Type B pancreatic cell (in vitro differentiated cells): ENCODE measurements around the gene SHE. TPM values are rescaled to one million over a fixed set of nuclear protein-coding genes. Genes with fewer than 3 reads are reported as not detected.
"Not testable (repeated sequence)": the region's sequence is repeated elsewhere in the genome, so short reads cannot be mapped to it uniquely, and the experiment has no call there.

Experiments
- DNase-seq: peaks from one replicate; pipeline ENCODE4 v3.0.0; 2021; ENCODE audit warnings: mixed read lengths; ENCODE audit not compliant: unreplicated experiment; ENCODE audit errors: extremely low spot score
- H3K27ac Mint-ChIP-seq: 2 replicates; pipeline ENCODE4 v1.8.0; 2021; ENCODE audit warnings: mild to moderate bottlenecking, mixed read lengths
- H3K27me3 Mint-ChIP-seq: 2 replicates; pipeline ENCODE4 v1.8.0; 2021; ENCODE audit warnings: mixed read lengths
- H3K36me3 Mint-ChIP-seq: 2 replicates; pipeline ENCODE4 v1.8.0; 2021; ENCODE audit warnings: mixed read lengths
- H3K4me1 Mint-ChIP-seq: one replicate; pipeline ENCODE4 v1.8.0; 2021; ENCODE audit warnings: mixed read lengths; ENCODE audit not compliant: unreplicated experiment
- H3K4me3 Mint-ChIP-seq: 2 replicates; pipeline ENCODE4 v1.8.0; 2021; ENCODE audit warnings: mild to moderate bottlenecking, mixed read lengths
- H3K9me3 Mint-ChIP-seq: 2 replicates; pipeline ENCODE4 v1.8.0; 2021; ENCODE audit warnings: mixed read lengths
- total RNA-seq: library from RNA; stranded (reverse); gene quantifications from 2 replicates; pipeline ENCODE4 v1.2.1, GENCODE V29; 2021; ENCODE audit warnings: low replicate concordance
- TF ChIP-seq, protein P1 (sequence below): fragments of 200-600 bp; sonication (generic); conservative IDR thresholded peaks from 2 replicates; pipeline ENCODE4 v1.5.0; 2021; ENCODE audit warnings: antibody characterized with exemption, mild to moderate bottlenecking

Gene SHE
- total RNA-seq, 1 donor from 2014 or later, result 0.27 TPM

DNA sequence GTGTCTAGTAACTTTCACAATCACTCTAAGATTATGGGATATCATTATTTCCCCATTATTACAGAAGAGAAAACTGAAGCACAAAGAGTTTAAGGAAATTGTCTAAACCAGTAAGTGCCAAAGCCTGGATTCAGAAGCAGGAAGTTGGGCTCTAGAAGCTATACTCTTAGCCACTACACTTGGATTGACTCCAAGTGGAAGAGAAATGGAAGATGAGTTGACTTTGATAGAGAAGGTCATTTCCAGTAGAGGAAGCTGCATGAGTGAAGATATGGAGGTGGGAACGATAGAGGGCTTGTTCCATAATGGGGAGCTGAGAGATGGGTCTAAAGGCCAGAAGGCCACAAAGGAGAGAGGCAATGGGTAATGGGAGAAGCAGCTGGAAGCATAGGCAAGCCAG is 11.9 kb downstream of the SHE start:
- Mint-ChIP-seq H3K27me3 (peaks cover 34% of the 10 kb centered on the region), H3K27ac (no peak overlapping the region), H3K9me3 (no peaks in the 10 kb centered on the region), H3K36me3 (no peaks in the 10 kb centered on the region), H3K4me3 (no peak overlapping the region), H3K4me1 (peaks cover 11% of the 10 kb centered on the region)
- no peak for DNase-seq
- TF ChIP-seq, protein P1, sequence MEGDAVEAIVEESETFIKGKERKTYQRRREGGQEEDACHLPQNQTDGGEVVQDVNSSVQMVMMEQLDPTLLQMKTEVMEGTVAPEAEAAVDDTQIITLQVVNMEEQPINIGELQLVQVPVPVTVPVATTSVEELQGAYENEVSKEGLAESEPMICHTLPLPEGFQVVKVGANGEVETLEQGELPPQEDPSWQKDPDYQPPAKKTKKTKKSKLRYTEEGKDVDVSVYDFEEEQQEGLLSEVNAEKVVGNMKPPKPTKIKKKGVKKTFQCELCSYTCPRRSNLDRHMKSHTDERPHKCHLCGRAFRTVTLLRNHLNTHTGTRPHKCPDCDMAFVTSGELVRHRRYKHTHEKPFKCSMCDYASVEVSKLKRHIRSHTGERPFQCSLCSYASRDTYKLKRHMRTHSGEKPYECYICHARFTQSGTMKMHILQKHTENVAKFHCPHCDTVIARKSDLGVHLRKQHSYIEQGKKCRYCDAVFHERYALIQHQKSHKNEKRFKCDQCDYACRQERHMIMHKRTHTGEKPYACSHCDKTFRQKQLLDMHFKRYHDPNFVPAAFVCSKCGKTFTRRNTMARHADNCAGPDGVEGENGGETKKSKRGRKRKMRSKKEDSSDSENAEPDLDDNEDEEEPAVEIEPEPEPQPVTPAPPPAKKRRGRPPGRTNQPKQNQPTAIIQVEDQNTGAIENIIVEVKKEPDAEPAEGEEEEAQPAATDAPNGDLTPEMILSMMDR, result no peak

DNA sequence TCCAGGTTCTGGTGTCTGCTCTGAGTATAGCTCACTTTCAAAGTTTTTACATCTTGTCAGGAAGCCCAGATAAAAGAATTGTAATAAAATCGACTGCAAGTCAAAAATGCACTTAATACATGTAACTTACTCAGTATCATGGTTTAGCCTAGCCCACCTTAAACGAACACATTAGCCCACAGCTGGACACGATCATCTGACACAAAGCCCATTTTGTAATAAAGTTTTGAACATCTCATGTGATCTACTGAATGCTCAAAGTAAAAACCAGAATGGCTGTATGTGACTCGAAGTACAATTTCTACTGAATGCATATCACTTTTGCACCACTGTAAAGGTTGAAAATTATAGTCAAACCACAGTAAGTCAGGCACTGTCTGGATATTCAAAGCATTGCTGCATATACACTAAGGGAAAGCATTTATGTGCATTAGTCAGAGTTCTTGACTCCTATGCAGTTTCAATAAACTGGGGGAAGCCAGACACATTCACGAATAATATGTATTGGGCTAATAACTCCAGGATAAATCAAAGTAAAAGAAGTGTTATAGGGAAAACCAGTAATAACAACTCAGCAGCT is 12.4 kb downstream of the SHE start:
- H3K36me3 Mint-ChIP-seq, result no peaks in the 10 kb centered on the region
- no peak overlapping the region for H3K4me3 Mint-ChIP-seq
- H3K27me3 Mint-ChIP-seq, result peaks cover 34% of the 10 kb centered on the region
- H3K27ac Mint-ChIP-seq, result no peak overlapping the region
- DNase-seq, result no peak
- TF ChIP-seq, protein P1, result no peak
- H3K4me1 Mint-ChIP-seq, result peaks cover 11% of the 10 kb centered on the region
- H3K9me3 Mint-ChIP-seq, result no peaks in the 10 kb centered on the region

DNA sequence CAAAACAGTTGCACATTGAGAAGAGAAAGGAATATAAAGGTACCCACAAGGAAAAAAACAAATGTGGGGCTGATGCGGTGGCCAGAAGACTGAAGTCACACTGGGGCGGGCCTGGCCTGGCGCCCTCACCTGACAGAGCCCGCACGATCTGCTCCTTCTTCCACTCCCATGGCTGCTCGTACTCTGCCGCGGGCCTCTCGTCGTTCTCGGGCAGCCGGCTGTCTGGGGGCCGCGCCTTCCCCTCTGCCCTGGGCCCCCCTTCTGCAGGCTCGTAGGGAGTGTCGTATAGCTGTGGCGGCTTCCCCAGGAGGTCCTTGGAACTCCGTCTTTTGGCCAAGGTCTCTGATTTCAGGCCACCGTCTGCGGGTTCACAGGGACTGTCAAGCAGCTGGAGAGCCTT is 13.3 kb downstream of the SHE start:
- Mint-ChIP-seq H3K4me1 (peaks cover 11% of the 10 kb centered on the region), H3K27ac (no peak overlapping the region), H3K4me3 (no peak overlapping the region), H3K9me3 (no peaks in the 10 kb centered on the region), H3K36me3 (no peaks in the 10 kb centered on the region), H3K27me3 (peaks cover 38% of the 10 kb centered on the region)
- TF ChIP-seq, protein P1, result no peak
- no peak for DNase-seq

DNA sequence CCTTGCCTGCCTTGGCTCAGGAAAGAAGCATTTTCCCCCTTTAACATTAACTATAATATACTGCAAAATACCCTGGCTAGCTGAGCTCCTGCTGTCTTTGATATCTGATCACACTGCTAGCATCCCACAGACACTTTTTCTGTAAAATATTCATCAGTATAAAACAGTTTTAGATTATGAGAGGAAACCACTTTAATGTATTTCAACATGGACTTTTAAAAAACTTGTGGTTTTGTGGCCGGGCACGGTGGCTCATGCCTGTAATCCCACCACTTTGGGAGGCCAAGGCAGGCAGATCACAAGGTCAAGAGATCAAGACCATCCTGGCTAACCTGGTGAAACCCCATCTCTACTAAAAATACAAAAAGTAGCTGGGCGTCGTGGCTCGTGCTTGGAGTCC is 15.5 kb downstream of the SHE start:
- H3K27ac Mint-ChIP-seq, H3K4me3 Mint-ChIP-seq, H3K36me3 Mint-ChIP-seq, H3K4me1 Mint-ChIP-seq, H3K9me3 Mint-ChIP-seq, DNase-seq: not testable (repeated sequence)
- H3K27me3 Mint-ChIP-seq, result peaks cover 30% of the 10 kb centered on the region

DNA sequence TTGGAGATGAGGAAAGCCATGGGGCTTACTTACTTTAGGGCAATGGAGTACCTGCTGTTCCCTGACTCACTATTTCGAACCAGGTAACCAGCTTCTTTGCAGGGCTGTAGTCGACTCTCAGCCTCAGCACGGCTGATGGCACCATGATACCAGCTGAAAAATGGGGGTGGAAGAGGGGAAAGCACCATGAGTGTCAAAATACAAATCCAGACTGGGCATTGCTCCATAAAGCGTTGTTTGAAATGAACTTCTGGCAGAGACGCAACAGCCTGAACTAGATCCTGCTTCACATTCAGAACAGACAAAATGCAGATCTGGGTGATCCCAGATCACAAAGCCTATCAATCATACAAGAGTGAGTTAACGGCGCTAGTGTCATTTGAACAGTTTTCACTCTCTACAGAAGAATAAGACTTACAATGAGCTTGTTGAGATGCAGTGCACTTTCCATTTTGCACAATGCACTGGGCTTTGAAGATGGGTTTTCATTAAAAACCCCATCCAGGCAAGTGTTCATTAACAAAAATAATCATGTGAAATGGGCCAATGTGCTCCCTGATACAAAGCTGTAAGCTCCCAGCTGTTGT is 16.2 kb downstream of the SHE start:
- Mint-ChIP-seq H3K9me3 (no peaks in the 10 kb centered on the region), H3K36me3 (no peaks in the 10 kb centered on the region), H3K27me3 (peaks cover 23% of the 10 kb centered on the region), H3K4me3 (no peak overlapping the region), H3K27ac (no peak overlapping the region), H3K4me1 (peaks cover 7% of the 10 kb centered on the region)
- DNase-seq, result no peak
- TF ChIP-seq, protein P1, result no peak

DNA sequence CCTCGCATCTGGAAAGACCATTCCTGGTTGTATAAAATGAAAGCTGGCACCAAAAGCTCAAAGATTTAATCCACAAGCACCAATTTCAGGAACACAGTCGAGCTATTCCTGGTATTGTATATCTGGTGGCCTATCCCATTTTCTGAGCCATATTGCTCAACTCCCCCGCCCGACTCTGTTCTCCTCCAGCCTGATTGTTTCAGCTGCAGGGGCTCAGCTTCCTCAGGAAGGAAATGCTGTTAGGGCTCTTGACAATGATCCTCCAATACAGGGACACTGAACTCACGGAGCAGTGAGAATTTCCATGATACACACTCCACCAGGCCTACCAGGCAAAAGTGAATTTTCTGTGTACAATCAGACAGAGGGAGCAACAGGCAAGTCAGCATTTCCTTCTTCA is 17.1 kb downstream of the SHE start:
- no peak for DNase-seq

More for the DNA sequence above, 17.1 kb downstream of the SHE start:
- Mint-ChIP-seq H3K36me3 (no peaks in the 10 kb centered on the region), H3K9me3 (no peaks in the 10 kb centered on the region), H3K4me3 (no peak overlapping the region), H3K4me1 (peaks cover 16% of the 10 kb centered on the region), H3K27ac (no peak overlapping the region), H3K27me3 (peaks cover 17% of the 10 kb centered on the region)
- TF ChIP-seq, protein P1, result no peak
